Activated T-helper 2 cell treated with anti-CD3 and anti-CD28 coated beads, Interferon-gamma antibody, Interleukin-2, Interleukin-4, amounts not matched to agents 10 μg/mL and 5 μg/mL and 100 μg/mL, durations not matched to agents 14 hours and 24 hours and 36 hours (primary cell): ENCODE measurements around the gene AUP1. TPM values are rescaled to one million over a fixed set of nuclear protein-coding genes. Genes with fewer than 3 reads are reported as not detected.
A peak's percentile ranks its signal among the peaks of the same experiment; 100 is the strongest.

Experiments used
- DNase-seq: peaks from one replicate; pipeline ENCODE4 v3.0.0; 2021; ENCODE audit warnings: low spot score
- H3K27ac Mint-ChIP-seq: one replicate; pipeline ENCODE4 v1.8.0; 2021; ENCODE audit warnings: mixed read lengths
- H3K27me3 Mint-ChIP-seq: one replicate; pipeline ENCODE4 v1.8.0; 2021; ENCODE audit warnings: low read depth, mixed read lengths
- H3K36me3 Mint-ChIP-seq: one replicate; pipeline ENCODE4 v1.8.0; 2021; ENCODE audit warnings: low read depth, mixed read lengths
- H3K4me1 Mint-ChIP-seq: one replicate; pipeline ENCODE4 v1.8.0; 2021; ENCODE audit warnings: low read depth, mixed read lengths
- H3K4me3 Mint-ChIP-seq: one replicate; pipeline ENCODE4 v1.8.0; 2021; ENCODE audit warnings: low read depth, mild to moderate bottlenecking, moderate library complexity, mixed read lengths
- H3K9me3 Mint-ChIP-seq: one replicate; pipeline ENCODE4 v1.8.0; 2021; ENCODE audit warnings: mixed read lengths
- intact Hi-C: fragments of 100-400 bp; cut with micrococcal nuclease; formaldehyde crosslinking; loops from one replicate; pipeline ENCODE4 v1.15.1; 2023
- total RNA-seq: library from RNA; stranded (reverse); gene quantifications from 2 replicates; pipeline ENCODE4 v1.2.3, GENCODE V29; 2022

Gene AUP1
- total RNA-seq, 1 donor from 2014 or later, result 155 TPM

- Mint-ChIP-seq H3K36me3 (peaks cover 50% of the 10 kb centered on the region), H3K27me3 (peaks cover 4% of the 10 kb centered on the region), H3K4me3 (peak overlapping the region; percentile 50), H3K27ac (no peak overlapping the region), H3K4me1 (peaks cover 32% of the 10 kb centered on the region), H3K9me3 (no peaks in the 10 kb centered on the region)
- intact Hi-C loops, result no loop called here
- no peak for DNase-seq
Measured at GRCh38 chr2:74526649-74527230, 2.8 kb downstream of the AUP1 start.

GRCh38 chr2:74525717-74526648 is 3.5 kb downstream of the AUP1 start, which contains the start of gene DQX1:
Gene DQX1, minus strand, starts transcription at chr2:74526231. Its CDS starts 502 bp downstream, at chr2:74525729.
- intact Hi-C loops, result no loop called here
- H3K27ac Mint-ChIP-seq, result peak within 1 kb of the TSS; percentile 46

GRCh38 chr2:74524955-74525716 is 4.4 kb downstream of the AUP1 start:
- no peaks in the 10 kb centered on the region for H3K9me3 Mint-ChIP-seq
- peaks cover 8% of the 10 kb centered on the region for H3K27me3 Mint-ChIP-seq
- no peak for DNase-seq
- intact Hi-C loops, result no loop called here
- H3K36me3 Mint-ChIP-seq, result peaks cover 41% of the 10 kb centered on the region
- no peak overlapping the region for H3K4me3 Mint-ChIP-seq
- no peak overlapping the region for H3K27ac Mint-ChIP-seq
- peaks cover 20% of the 10 kb centered on the region for H3K4me1 Mint-ChIP-seq

More at GRCh38 chr2:74525717-74526648, 3.5 kb downstream of the AUP1 start, which contains the start of gene DQX1:
- peaks cover 4% of the 10 kb centered on the region for H3K27me3 Mint-ChIP-seq
- H3K4me1 Mint-ChIP-seq, result peaks cover 25% of the 10 kb centered on the region
- no peaks in the 10 kb centered on the region for H3K9me3 Mint-ChIP-seq
- no peak for DNase-seq
- H3K4me3 Mint-ChIP-seq, result peak within 1 kb of the TSS; percentile 50
- peaks cover 44% of the 10 kb centered on the region for H3K36me3 Mint-ChIP-seq

- Mint-ChIP-seq H3K4me3 (no peak overlapping the region), H3K27ac (no peak overlapping the region), H3K4me1 (peaks cover 20% of the 10 kb centered on the region), H3K27me3 (peaks cover 17% of the 10 kb centered on the region), H3K9me3 (no peaks in the 10 kb centered on the region), H3K36me3 (peaks cover 38% of the 10 kb centered on the region)
- DNase-seq, result no peak
- intact Hi-C loops, result no loop called here
Measured at GRCh38 chr2:74524005-74524404, 5.5 kb downstream of the AUP1 start.

- Mint-ChIP-seq H3K27me3 (peaks cover 25% of the 10 kb centered on the region), H3K36me3 (peaks cover 23% of the 10 kb centered on the region), H3K9me3 (no peaks in the 10 kb centered on the region), H3K27ac (no peak overlapping the region), H3K4me1 (peaks cover 14% of the 10 kb centered on the region), H3K4me3 (no peak overlapping the region)
- intact Hi-C loops, result no loop called here
- no peak for DNase-seq
Measured at GRCh38 chr2:74522516-74522915, 7.0 kb downstream of the AUP1 start.

- intact Hi-C loops, result no loop called here
- H3K9me3 Mint-ChIP-seq, result no peaks in the 10 kb centered on the region
- no peak overlapping the region for H3K27ac Mint-ChIP-seq
Measured at GRCh38 chr2:74516650-74517049, 12.9 kb downstream of the AUP1 start.

GRCh38 chr2:74515981-74516633 is 13.4 kb downstream of the AUP1 start:
- H3K36me3 Mint-ChIP-seq, result peaks cover 14% of the 10 kb centered on the region
- H3K27ac Mint-ChIP-seq, result no peak overlapping the region
- peaks cover 60% of the 10 kb centered on the region for H3K27me3 Mint-ChIP-seq

More at GRCh38 chr2:74516650-74517049, 12.9 kb downstream of the AUP1 start:
- no peak for DNase-seq
- H3K4me1 Mint-ChIP-seq, result peaks cover 13% of the 10 kb centered on the region
- H3K27me3 Mint-ChIP-seq, result peaks cover 54% of the 10 kb centered on the region
- peaks cover 14% of the 10 kb centered on the region for H3K36me3 Mint-ChIP-seq
- H3K4me3 Mint-ChIP-seq, result peak overlapping the region; percentile 68

GRCh38 chr2:74515271-74515980 is 14.1 kb downstream of the AUP1 start:
- peaks cover 20% of the 10 kb centered on the region for H3K4me1 Mint-ChIP-seq
- no peaks in the 10 kb centered on the region for H3K9me3 Mint-ChIP-seq
- no peak overlapping the region for H3K27ac Mint-ChIP-seq
- peak overlapping the region; percentile 77 for H3K4me3 Mint-ChIP-seq
- peaks cover 62% of the 10 kb centered on the region for H3K27me3 Mint-ChIP-seq
- DNase-seq, result no peak
- peaks cover 14% of the 10 kb centered on the region for H3K36me3 Mint-ChIP-seq
- intact Hi-C loops, result loop anchor here (2.0 kb wide), 1 partner anchor 13 kb away; the partner anchor contains the start of genes AUP1 and HTRA2

More at GRCh38 chr2:74515981-74516633, 13.4 kb downstream of the AUP1 start:
- intact Hi-C loops, result loop anchor here (2.0 kb wide), 1 partner anchor 13 kb away; the partner anchor contains the start of genes AUP1 and HTRA2
- peaks cover 15% of the 10 kb centered on the region for H3K4me1 Mint-ChIP-seq
- H3K4me3 Mint-ChIP-seq, result peak overlapping the region; percentile 68
- no peaks in the 10 kb centered on the region for H3K9me3 Mint-ChIP-seq
- DNase-seq, result peak; percentile 65

GRCh38 chr2:74514368-74515270 is 14.9 kb downstream of the AUP1 start, which contains the start of gene TLX2:
Gene TLX2, plus strand, starts transcription at chr2:74514450. Its CDS starts 357 bp downstream, at chr2:74514807.
- Mint-ChIP-seq H3K9me3 (no peaks in the 10 kb centered on the region), H3K4me3 (peak within 1 kb of the TSS; percentile 77), H3K27me3 (peaks cover 59% of the 10 kb centered on the region), H3K36me3 (peaks cover 14% of the 10 kb centered on the region), H3K4me1 (peaks cover 23% of the 10 kb centered on the region), H3K27ac (no peak within 1 kb of the TSS)
- DNase-seq, result no peak
- intact Hi-C loops, result loop anchor here (1.0 to 2.0 kb wide), 2 partner anchors 14 to 15 kb away; partner anchors contain the start of genes AUP1, HTRA2 and LBX2

- Mint-ChIP-seq H3K27me3 (peaks cover 54% of the 10 kb centered on the region), H3K27ac (no peak overlapping the region), H3K36me3 (peaks cover 14% of the 10 kb centered on the region), H3K9me3 (no peaks in the 10 kb centered on the region), H3K4me1 (peaks cover 25% of the 10 kb centered on the region), H3K4me3 (peak overlapping the region; percentile 51)
- DNase-seq, result no peak
- intact Hi-C loops, result loop anchor here (1.0 to 2.0 kb wide), 2 partner anchors 14 to 15 kb away; partner anchors contain the start of genes AUP1, HTRA2 and LBX2
Measured at GRCh38 chr2:74513605-74514367, 15.7 kb downstream of the AUP1 start.
